Measurements from ENCODE around the gene PTP4A2. TPM values are rescaled to one million over a fixed set of nuclear protein-coding genes. Genes with fewer than 3 reads are reported as not detected.
A peak's percentile ranks its signal among the peaks of the same experiment; 100 is the strongest.

Gene PTP4A2
- total and polyA plus RNA-seq, 10 of the 15 experiments (the other 5 are each of a cell fraction or from before 2014, with no cell fraction given): 180 to 909 (median 375) TPM

DNA sequence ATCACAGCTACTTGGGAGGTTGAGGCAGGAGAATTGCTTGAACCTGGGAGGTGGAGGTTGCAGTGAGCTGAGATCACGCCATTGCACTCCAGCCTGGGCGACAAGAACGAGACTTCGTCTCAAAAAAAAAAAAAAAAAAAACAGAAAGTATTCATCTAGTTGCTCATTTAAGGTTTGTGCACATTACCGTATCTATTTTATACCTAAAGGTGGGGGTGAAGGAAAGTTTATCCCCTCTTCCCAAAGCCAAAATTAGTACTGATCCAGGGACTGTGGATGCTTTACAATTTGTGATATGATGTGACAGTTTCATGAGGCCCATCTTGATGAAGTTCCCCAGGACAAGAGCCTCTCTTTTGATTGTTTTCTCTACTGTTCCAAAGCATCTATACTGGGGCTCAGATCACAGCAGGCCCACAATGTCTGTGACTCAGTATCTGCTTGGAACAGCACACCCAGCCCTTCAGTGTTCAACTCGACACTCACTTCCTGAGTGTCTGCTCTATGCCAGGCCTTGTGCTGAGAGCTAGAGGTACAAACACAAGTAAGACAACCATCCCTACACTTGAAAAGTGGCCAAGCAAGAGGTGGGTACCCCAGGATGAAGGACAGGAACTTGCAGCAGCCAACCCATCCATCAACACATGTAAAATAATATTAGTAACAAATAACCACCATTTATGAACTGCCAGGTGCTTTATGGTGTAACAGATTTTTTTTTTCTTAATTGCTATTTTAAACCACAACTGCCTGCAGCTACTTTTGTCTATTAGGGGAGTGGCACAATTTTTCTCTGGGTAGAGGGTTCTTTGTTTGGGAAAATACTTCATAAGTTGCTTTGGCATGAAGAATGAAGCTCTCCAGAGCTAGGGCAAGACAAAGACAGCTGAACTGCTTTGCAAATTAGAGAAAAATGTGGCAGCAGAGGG is 46.5 kb upstream of the PTP4A2 start:
- Histone ChIP-seq H4K20me1 (ENCODE audit: control insufficient read depth, insufficient read depth) (no peaks in the 10 kb centered on the region), H3K9ac (ENCODE audit: control insufficient read depth, insufficient read depth, low read length) (peak overlapping the region; percentile 58), H3K4me3 (peak overlapping the region; percentile 48; the same call in 1 of the 2 replicates), H2AFZ (ENCODE audit: control insufficient read depth, low read depth, low read length) (peak overlapping the region; percentile 72), H3K36me3 (ENCODE audit: control insufficient read depth in 2 of 2, insufficient read depth in 2 of 2, low read length in 1 of 2) (no peaks in the 10 kb centered on the region), H3K4me2 (ENCODE audit: control insufficient read depth, insufficient read depth) (peak overlapping the region; percentile 68), H3K27me3 (replicated peaks in 1 of 2; ENCODE audit: control insufficient read depth in 2 of 2, insufficient read depth in 2 of 2, low read length in 1 of 2) (no peaks in the 10 kb centered on the region), H3K9me3 (replicated peaks; ENCODE audit: control insufficient read depth, insufficient read depth, low read length) (no peaks in the 10 kb centered on the region), H3K79me2 (ENCODE audit: control insufficient read depth, insufficient read depth, low read length) (no peaks in the 10 kb centered on the region), H3K27ac (ENCODE audit: control insufficient read depth, insufficient read depth) (peak overlapping the region; percentile 77), H3K4me1 (ENCODE audit: control insufficient read depth, insufficient read depth, low read length) (peaks cover 32% of the 10 kb centered on the region)
- ChIA-PET RAD21 (ENCODE audit: unreplicated experiment) (interaction anchor here (0.6 to 1.9 kb wide), 18 partner anchors 8 to 224 kb away, joined by 3 to 10 read pairs (median 5); partner anchors contain the start of genes KHDRBS1 and TMEM39B), POLR2A (interaction anchor here (0.6 to 2.4 kb wide), 16 partner anchors 16 to 54 kb away, joined by 3 to 16 read pairs (median 5); partner anchors contain the start of genes KHDRBS1 and PTP4A2), SMC1A (ENCODE audit: uncharacterized antibody, unreplicated experiment) (interaction anchor here (0.8 to 2.9 kb wide), 26 partner anchors 8 to 151 kb away, joined by 3 to 15 read pairs (median 4); partner anchors contain the start of gene KHDRBS1), CTCF (interaction anchor here (0.6 to 3.8 kb wide), 16 partner anchors 7 to 263 kb away, joined by 3 to 27 read pairs (median 4); no protein-coding TSS in a partner anchor)
- FAIRE-seq: no peak
- 37% methylated on average over 3 of the region's 6 CpGs for WGBS (ENCODE audit: insufficient coverage, insufficient replicate concordance, low lambda C conversion rate, missing lambda C conversion rate)
- ATAC-seq: peak; percentile 40
- intact Hi-C loops (cut with micrococcal nuclease; ENCODE audit: unreplicated experiment) (loop anchor here (5.0 kb wide), 2 partner anchors 33 to 322 kb away; no protein-coding TSS in a partner anchor), in situ Hi-C loops (cut with MboI) (no loop called here)
- DNase-seq (ENCODE audit: low read depth, low spot score): no peak
- BruUV-seq (replicated peaks): no TSS peak
- TF ChIP-seq, protein P1, sequence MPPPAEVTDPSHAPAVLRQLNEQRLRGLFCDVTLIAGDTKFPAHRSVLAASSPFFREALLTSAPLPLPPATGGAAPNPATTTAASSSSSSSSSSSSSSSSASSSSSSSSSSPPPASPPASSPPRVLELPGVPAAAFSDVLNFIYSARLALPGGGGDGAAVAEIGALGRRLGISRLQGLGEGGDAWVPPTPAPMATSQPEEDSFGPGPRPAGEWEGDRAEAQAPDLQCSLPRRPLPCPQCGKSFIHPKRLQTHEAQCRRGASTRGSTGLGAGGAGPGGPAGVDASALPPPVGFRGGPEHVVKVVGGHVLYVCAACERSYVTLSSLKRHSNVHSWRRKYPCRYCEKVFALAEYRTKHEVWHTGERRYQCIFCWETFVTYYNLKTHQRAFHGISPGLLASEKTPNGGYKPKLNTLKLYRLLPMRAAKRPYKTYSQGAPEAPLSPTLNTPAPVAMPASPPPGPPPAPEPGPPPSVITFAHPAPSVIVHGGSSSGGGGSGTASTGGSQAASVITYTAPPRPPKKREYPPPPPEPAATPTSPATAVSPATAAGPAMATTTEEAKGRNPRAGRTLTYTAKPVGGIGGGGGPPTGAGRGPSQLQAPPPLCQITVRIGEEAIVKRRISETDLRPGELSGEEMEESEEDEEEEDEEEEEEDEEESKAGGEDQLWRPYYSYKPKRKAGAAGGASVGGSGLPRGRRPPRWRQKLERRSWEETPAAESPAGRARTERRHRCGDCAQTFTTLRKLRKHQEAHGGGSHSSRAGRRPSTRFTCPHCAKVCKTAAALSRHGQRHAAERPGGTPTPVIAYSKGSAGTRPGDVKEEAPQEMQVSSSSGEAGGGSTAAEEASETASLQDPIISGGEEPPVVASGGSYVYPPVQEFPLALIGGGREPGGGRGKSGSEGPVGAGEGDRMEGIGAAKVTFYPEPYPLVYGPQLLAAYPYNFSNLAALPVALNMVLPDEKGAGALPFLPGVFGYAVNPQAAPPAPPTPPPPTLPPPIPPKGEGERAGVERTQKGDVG (CRISPR knock-in tag; IDR thresholded peaks at IDR 0.05): no peak
- TF ChIP-seq POLR2AphosphoS5 (IDR thresholded peaks at IDR 0.05; ENCODE audit: low read length): 0 out of 2 replicates have a peak, but pooled peaks have one; percentile 4
- TF ChIP-seq SMAD1 (IDR thresholded peaks at IDR 0.05; ENCODE audit: low read depth, partially characterized antibody): no peak
- 0 out of 2 replicates have a peak, but pooled peaks have one; percentile 19 for TF ChIP-seq TAF1 (IDR thresholded peaks at IDR 0.05; ENCODE audit: borderline replicate concordance, low read depth, low read length)
- TF ChIP-seq IKZF2 (IDR thresholded peaks at IDR 0.05): no peak
- TF ChIP-seq, protein P2, sequence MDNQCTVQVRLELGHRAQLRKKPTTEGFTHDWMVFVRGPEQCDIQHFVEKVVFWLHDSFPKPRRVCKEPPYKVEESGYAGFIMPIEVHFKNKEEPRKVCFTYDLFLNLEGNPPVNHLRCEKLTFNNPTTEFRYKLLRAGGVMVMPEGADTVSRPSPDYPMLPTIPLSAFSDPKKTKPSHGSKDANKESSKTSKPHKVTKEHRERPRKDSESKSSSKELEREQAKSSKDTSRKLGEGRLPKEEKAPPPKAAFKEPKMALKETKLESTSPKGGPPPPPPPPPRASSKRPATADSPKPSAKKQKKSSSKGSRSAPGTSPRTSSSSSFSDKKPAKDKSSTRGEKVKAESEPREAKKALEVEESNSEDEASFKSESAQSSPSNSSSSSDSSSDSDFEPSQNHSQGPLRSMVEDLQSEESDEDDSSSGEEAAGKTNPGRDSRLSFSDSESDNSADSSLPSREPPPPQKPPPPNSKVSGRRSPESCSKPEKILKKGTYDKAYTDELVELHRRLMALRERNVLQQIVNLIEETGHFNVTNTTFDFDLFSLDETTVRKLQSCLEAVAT (IDR thresholded peaks at IDR 0.05): peak; percentile 20; the same call in 1 of the 2 replicates
- 0 out of 2 replicates have a peak, but pooled peaks have one; percentile 8 for TF ChIP-seq PML (IDR thresholded peaks at IDR 0.05; ENCODE audit: low read length)
- TF ChIP-seq SIX5 (IDR thresholded peaks at IDR 0.05; ENCODE audit: low read depth, low read length, severe bottlenecking): no peak
- no peak for TF ChIP-seq RELA (IDR thresholded peaks at IDR 0.05; ENCODE audit: borderline replicate concordance, partially characterized antibody)
- TF ChIP-seq, protein P3, sequence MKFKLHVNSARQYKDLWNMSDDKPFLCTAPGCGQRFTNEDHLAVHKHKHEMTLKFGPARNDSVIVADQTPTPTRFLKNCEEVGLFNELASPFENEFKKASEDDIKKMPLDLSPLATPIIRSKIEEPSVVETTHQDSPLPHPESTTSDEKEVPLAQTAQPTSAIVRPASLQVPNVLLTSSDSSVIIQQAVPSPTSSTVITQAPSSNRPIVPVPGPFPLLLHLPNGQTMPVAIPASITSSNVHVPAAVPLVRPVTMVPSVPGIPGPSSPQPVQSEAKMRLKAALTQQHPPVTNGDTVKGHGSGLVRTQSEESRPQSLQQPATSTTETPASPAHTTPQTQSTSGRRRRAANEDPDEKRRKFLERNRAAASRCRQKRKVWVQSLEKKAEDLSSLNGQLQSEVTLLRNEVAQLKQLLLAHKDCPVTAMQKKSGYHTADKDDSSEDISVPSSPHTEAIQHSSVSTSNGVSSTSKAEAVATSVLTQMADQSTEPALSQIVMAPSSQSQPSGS (IDR thresholded peaks at IDR 0.05; ENCODE audit: low read length): no peak
- TF ChIP-seq FOS (IDR thresholded peaks at IDR 0.05; ENCODE audit: borderline replicate concordance, extremely low read depth, insufficient read length): no peak
- peak; percentile 60 for TF ChIP-seq POLR2A (IDR thresholded peaks at IDR 0.05; ENCODE audit: low read depth, low read length)
- no peak for TF ChIP-seq GATAD2B (conservative IDR thresholded peaks at IDR 0.05; ENCODE audit: low read depth)
- TF ChIP-seq RUNX3 (IDR thresholded peaks at IDR 0.05; ENCODE audit: low read length): peak; percentile 39
- TF ChIP-seq SMC3 (IDR thresholded peaks at IDR 0.05; ENCODE audit: borderline replicate concordance, low read length): no peak

Measured in GM12878 (cell line).